ENCODE results near the gene MYO5A. TPM values are rescaled to one million over a fixed set of nuclear protein-coding genes. Genes with fewer than 3 reads are reported as not detected.

MYO5A gene
- total RNA-seq, 1 donor from 2014 or later, result 40.4 TPM

- no peak for DNase-seq (ENCODE audit: low spot score)
Measured at GRCh38 chr15:52329987-52330386, 198.7 kb downstream of the MYO5A start.

GRCh38 chr15:52329150-52329549 is 199.5 kb downstream of the MYO5A start:
- no peak for DNase-seq (ENCODE audit: low spot score)

DNA sequence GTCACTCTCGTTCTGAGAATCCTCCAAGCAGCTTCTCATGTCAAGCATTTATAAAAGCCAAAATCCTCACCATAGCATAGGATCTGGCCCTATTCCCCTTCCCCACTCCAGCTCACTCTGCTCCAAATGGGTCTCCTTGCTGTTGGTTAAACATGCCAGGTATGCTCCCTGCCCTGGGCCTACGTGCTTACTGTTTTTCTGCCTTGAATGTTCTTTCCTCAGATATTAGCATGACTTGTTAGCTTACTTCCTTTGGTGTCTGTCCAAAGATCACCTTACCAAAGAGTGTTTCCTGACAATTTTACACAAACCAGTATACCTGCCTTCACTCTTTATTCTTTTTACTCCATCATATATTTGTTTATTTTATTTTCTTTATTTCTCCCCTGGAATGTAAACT is 200.0 kb downstream of the MYO5A start:
- DNase-seq (ENCODE audit: low spot score), result no peak

DNA sequence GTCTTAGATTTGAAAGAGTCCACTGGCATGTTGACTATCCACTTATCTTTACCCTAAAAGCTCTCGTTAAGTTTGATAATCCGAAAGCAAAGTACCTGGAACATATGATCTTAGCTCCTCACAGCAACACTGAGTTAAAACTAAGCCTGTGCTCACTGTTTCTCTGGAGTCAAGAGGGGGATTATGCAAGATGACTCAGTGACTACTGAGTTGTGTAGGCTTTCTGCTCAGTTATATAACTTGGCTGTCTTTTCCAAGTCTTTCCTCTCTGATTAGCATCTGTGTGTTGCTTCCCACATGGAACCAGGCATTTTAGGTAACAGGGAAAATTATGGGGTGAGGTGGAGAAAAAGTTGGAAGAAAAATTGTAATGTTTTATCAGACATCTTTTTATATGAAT is 201.9 kb downstream of the MYO5A start:
- DNase-seq (ENCODE audit: low spot score), result peak; percentile 82

DNA sequence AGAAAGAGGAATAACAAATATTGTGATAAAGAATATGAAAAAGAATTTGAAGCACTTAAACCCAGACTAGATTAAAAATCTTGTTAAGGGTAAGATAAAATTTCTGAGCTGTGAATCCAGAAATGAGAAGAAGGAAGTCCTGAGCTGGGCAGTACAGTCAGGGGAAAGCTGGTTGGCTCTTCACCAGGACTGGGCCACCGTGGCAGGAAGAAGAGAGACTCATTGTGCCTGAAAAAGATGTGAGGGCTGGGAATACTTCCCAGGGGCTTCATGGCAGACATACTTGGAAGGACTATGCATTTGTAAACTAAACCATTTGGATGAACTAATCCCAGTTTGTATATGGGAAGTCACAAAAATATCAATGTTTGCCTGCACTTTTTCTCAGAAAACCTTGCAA is 204.6 kb downstream of the MYO5A start:
- DNase-seq (ENCODE audit: low spot score), result no peak

GRCh38 chr15:52318729-52319500 is 209.8 kb downstream of the MYO5A start:
- no peak for DNase-seq (ENCODE audit: low spot score)

DNA sequence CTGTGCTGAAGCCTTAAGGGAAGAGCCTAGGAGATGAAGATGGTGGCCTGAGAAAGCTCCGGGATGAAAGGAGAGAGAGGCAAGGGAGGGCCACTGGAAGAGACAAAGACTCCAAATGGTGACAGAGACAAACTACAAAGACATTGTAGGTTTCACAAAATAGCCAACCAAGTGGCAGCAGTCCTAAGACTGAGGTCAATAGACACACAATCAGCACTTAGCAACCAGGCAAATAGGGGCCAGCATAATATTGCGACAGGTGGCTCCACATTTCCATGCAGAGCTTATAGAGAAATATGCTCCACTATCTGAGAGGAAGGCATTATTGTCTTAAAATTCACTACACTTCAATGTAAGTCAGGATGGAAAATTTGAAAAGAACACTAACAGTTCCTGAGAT is 211.0 kb downstream of the MYO5A start:
- no peak for DNase-seq (ENCODE audit: low spot score)

DNA sequence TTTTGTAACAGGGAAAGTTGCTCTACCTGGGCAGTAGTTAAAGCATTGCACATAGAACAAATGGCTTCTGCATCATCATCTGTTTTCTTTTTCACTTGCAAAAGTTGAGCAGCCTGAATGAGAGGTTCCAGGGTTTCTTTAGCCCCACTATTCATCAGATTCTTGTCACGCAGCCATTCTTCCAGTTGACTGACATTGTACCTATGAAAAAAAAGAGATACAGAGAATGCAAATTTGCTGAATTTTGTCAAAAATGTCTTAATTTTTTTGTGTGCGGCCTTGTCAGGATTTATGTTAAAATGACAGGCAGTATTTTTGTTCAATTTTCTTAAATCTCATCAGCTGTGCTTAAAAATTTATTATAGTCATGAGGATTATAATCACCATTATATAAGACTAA is 211.7 kb downstream of the MYO5A start:
- DNase-seq (ENCODE audit: low spot score), result no peak

DNA sequence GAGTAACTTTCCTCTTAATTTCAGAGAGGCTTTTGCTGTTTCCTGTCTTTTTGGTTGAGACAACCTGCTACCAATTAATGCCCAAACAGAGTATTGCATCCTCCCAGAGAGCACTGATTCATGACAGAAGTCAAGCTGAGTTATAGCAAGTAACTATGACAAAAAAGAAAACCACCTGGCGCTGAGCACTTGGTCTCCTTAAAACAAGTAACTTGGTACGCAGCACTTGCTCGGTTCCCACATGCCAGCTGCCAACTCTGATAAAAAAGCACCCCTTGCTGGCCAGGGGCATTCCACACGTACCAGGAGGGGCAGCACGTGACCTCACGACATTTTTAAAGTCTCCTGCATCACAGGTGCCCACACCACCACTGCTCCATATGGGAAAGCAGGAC is 219.5 kb downstream of the MYO5A start:
- no peak for DNase-seq (ENCODE audit: low spot score)

DNA sequence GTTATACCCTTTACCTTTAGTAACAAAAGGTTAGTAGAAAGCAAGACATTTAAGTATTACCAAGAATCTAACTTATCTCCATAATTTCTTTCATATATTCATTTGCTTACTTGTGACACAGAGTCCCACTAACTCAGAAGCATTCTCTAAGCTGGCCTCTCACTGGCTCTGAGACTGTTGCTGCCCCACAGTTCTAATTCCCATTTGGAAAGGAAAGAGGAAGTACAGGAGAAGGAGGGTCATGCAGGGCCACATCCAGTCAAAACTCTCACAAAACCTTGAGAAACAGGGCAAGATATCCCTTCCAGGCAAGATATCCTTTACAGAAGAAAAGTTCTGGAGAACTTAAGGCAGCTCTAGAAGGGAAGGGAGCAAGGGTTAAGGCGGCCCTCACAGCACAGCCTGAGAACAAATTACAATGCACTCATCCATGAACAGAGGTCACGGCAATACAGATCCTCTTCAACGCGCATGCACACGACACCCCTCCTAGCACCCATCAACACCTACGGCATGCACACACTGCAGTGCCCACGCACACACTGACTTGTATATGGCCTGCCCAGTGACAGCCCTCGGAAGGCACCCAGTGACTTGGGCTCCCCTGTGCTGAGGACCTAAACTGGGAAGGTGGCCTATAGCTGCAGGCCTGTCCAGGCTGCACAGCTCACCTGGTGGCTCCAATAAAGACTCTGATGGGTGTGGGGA is 220.1 kb downstream of the MYO5A start:
- no peak for DNase-seq (ENCODE audit: low spot score)

- no peak for DNase-seq (ENCODE audit: low spot score)
Measured at GRCh38 chr15:52307847-52308246, 220.8 kb downstream of the MYO5A start.

GRCh38 chr15:52306270-52306669 is 222.4 kb downstream of the MYO5A start:
- no peak for DNase-seq (ENCODE audit: low spot score)

DNA sequence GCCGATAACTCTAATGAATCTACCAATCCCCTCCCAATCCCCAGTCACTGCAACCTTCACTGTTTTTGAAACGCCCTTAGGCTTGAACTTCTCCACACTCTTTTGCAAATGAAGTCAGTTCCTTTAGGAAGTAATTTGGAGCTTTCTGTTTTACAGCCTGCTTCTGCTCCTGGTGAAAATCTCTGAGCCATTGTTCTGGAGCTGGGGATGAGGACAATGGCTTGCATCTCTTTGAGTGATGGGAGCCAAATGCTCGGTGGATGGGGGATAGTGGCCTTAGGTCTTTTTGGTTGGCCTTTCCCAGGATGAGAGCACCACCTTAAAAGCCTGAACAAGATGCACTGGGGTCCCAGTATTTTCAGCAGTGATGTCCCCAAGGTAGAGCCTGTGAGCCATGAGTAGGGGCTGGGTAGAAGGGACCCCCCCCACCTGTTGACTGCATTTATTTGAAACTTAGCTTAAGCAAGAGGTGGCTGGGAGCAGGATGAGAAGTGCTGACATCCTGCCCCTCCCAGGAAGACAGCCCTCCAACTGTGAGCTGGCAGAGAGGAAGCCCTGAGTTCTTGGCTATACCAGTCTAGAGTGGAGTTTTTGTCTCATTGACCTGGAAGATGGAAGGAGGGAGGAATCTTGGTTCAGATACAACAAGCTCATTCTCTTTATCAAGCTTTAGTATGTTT is 225.4 kb downstream of the MYO5A start:
- DNase-seq (ENCODE audit: low spot score), result no peak

GRCh38 chr15:52301265-52301847 is 227.3 kb downstream of the MYO5A start:
- DNase-seq (ENCODE audit: low spot score), result no peak

- peak; percentile 33 for DNase-seq (ENCODE audit: low spot score)
Measured at GRCh38 chr15:52295421-52296001, 233.2 kb downstream of the MYO5A start, which contains the start of gene MYO5C. Gene MYO5C (minus strand): TSS chr15:52295804. CDS start chr15:52295636, 168 bp downstream.

- DNase-seq (ENCODE audit: low spot score), result no peak
Measured at GRCh38 chr15:52294881-52295420, 233.7 kb downstream of the MYO5A start.

- no peak for DNase-seq (ENCODE audit: low spot score)
Measured at GRCh38 chr15:52292780-52293392, 235.8 kb downstream of the MYO5A start.

GRCh38 chr15:52291204-52291603 is 237.5 kb downstream of the MYO5A start:
- DNase-seq (ENCODE audit: low spot score), result no peak

GRCh38 chr15:52290800-52291199 is 237.9 kb downstream of the MYO5A start:
- no peak for DNase-seq (ENCODE audit: low spot score)

DNA sequence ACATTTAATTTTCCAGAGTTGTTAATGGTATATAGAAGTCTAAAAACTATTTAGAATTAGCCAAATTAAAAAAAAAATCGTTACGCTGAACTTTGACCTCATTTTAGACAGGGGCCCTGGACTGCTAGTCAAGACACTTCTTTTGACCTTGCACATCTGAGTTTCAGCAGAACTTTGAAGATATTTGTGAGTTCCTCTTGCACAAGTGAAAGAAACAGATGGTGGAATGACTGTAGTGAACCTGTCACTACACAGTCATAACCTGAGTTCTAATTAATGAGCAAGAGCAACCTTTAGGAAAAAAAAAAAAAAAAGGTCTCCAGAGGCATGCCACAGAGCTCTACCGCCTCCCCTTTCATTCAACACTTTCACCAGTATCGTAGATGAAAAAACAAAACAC is 238.4 kb downstream of the MYO5A start:
- DNase-seq (ENCODE audit: low spot score), result no peak

DNA sequence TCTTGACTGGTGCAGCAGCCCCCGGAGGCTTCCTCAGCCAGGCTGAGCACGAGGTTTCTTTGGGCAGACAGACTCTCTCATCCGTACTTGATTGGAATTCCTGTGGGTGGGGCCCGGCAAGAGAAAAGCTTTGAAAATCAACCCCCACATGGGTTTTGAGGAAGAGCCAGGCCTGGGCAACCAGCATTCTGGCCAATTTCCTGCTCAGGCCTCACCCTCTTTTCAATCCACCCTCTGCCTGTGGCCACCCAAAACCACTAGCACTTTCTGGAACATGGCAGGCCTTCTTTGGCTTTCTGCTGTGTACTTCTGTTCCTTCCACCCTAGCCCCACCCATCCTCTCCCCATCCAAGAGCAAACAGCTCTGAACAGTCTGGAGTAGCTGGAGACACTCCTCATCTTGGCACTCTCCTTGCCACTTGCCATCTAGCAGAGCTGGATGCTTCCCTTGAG is 239.0 kb downstream of the MYO5A start:
- no peak for DNase-seq (ENCODE audit: low spot score)

All from umbilical cord (tissue), 2 donors.